SHP77 treated with DMSO at 0.1 percent for 48 hours (cell line): ENCODE measurements around the gene FANCC.

Experiments used
- DNase-seq: peaks from one replicate; lab custom pipeline; 2025; lab: John Stamatoyannopoulos, UW

The FANCC gene

DNA sequence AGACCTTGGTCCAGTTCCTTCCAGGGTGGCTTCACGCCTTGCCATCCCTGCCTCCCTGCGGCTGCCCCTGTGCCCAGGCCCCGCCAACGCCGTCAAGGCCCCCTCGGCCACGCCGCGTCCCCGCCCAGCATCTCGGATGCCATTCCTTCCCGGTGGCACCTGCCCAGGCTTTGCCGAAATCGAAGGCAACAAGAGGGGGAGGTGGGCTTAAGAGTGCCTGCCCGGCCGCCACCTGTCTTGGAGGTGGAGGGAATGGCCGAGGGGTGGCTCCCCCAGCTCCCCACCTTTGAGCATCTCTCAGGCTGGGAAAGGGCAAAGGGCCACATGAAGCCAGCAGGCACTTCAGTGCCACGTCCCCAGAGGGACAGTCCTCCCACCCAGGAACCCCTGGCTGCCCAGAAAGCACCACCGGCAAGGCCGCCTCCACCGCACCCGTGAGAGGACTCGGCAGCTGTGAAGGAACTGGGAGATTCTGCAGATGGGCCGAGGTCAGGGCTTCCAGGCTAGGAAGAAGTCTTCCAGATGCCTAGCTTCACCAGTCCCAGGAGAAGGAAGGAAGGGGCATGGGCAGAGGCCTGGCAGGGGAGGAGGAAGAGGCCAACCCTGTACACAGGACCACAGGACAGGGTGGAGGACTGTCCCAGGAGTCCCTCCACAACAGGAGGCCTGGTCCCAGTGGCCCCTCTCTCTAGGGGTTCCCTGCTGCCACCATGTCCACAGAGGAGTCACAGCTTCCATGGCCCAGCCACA lies 218.0 kb downstream of the FANCC start:
- no peak for DNase-seq

DNA sequence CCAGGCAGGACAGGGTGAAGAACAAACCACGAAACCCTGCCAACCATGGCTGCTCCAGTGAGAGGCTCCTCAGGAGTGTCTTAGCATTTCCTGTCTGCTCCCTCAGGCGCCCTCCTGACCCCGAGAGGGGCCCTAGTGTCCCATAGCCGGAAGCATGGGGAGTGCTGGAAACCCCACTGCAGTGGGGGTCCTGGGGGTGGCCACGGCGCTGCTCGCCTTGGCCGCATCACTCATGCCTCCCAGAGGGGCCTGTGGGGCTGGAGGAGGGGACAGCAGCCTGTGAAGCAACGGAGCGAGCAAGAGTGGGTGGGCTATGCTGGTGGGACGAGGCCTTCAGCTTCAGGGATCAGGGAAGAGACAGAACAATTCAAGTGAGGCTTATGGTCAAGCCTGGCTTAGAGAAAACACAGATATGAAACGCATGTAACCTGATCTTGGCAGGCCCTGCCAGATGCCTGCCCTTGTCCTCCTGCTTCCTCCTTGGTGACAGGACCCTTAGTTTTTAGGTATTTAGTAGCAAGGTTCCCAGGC lies 219.1 kb downstream of the FANCC start:
- no peak for DNase-seq

DNA sequence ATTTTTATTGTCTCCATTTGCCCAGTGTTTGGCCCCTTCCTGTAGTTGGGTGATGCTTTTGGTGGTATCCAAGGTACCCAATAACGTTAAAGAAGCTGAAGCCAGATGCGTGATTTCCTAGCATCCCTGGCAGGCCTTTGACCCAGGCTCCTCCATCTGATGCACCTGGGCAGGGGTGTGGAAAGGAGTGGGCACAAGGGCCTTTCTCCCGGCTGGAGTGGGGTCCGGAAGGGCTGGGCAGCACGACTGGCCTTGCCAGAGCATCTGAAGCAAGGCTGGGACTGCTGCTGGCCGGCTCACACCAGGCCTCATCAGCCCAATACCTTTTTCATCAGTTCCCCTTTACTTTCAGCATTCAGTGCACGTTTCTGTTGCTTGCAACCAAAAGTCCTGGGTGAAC lies 220.2 kb downstream of the FANCC start:
- DNase-seq: no peak

DNA sequence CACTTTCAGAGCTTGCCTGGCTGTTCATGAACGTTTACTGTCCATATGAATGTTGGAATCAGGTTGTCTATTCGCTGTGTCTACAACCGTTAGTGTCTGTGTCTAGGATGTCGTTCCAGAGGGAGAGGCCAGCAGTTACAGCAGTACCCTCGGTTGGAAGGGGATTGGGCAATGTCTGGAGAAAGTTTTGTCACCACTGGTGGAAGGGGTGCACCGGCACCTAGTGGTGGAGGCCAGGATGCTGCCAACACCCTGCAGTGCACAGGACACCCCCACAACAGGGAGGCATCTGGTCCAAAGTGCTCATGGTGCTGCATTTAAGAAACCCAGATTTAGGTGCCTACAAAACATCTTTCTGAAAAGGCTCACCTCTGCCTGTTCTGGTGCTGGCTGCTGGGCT lies 220.7 kb downstream of the FANCC start:
- no peak for DNase-seq

DNA sequence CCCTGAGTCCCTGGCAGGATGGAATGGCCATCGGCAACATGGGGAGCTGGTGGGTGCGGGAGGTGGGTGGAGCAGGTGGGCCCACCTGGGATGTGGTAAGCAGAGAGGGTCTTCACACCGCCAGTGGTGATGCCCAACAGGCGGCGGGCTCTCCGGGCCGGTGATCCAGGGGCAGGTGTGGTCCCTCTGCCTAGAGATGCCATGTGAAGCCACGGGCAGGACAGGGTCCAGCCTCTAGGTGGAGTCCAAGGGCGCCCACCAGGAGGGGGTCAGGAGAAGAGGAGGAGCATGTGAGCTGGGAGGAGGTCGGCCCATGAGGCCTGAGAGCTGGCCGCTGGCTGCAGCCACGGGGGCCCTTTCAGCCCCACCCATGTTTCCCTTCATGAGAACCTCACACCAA lies 221.1 kb downstream of the FANCC start:
- no peak for DNase-seq

DNA sequence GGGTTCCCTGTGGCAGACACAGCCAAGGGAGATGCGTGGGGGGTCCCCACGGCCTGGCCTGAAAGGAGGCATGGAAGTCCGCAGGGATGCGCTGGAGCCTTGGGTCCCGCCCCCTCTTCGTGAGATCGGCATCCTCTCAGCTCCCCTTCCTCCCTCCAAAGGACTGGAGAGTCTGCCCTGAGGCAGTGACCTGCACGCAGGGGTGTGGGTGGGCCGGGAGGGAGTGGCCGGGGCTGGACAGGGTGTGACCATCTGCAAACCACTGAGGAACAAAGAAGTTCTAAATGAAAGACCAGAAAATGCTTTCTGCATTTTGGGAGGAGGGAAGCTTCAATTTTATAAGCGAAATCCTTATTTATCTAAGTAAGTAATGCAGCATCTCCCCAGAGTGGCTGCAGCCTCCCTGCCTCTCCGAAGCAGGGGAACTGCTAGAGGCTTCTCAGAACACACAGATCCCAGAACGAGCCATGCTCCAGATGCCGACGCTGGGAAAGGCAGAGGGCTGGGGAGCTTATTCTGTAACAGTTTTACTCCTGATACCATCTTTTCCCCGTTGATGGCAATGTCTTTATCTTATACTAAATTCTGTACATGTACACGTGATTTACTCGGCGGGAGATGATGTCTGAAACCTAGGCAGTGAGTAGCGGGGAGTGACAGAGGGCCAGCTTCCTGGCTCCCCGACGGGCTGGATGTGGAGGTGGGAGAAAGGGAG lies 221.7 kb downstream of the FANCC start:
- no peak for DNase-seq

DNA sequence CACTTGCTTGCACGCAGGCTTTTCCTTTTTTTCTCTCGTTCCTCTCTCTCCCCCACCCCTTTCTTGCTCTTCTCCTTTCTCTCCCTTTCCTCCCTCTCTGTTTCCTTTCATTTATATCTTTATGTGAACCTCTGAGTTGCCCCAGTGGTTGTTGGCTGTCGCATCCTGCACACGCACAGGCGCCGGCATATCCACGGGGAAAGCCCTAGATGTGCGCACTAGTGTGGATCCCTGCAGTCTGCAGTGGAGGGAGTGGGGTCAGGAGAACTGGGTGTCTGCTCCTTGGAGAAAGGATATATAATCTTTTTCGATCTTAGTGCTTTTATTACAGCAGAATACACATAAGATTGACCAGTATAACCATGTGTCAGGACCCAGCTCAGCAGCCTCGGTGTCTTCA lies 223.5 kb downstream of the FANCC start:
- no peak for DNase-seq

DNA sequence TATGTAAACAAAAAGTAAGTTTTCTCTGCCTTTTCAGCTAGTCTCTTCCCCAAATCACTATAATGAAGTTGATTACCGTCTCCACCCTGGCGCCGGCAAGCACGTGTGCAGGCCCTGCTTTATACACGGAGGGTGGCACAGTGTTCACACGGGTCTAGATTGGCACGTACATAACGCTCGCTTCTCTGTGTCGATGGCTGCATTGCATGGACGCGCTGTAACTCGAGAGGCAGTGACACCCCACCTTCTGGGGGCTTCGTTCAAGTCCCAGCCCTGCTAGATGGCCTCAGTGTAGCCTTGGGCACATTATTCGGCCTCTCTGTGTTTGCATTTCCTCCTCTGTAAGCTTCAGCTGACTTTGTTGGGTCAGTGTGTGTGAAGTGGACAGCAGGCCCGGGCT lies 223.9 kb downstream of the FANCC start:
- no peak for DNase-seq

DNA sequence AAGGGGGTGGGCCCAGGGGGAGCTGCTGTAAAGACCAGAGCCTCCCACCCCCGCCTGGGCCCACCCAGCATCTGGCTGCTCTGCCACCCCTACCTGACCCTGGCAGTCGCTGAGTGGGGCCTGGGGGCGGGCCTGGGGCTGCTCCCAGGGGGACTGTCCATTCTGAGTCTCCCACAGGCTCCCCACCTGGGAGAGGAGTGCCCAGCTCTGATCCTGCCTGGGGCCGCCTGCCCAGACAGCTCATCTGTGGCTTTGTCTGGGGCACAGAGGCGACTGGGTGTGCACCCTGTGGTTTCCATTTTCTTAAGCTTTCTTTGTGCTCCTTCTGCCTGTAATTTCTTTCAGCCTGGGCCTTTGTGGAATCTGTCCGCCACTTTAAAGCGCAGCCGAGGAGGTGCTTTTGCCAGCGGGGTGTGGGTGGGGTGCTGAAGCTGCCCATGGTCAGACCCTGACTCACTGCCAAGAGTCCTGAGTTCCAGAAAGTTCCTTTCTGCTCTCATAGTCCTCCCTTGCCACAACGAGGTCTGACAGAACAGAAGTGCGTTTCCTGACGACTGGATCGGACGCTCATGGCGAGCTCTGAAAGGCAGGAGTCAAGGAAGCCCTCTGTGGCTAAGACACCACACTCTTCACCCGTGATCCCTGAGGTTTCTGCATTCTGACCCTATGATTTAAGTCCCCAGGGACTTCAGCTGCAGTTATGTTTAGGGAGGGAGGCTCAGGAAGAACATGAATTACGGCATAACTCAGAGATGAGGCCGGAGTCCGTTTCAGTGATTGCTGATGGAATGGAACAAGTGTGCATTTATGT lies 225.0 kb downstream of the FANCC start:
- DNase-seq: no peak

DNA sequence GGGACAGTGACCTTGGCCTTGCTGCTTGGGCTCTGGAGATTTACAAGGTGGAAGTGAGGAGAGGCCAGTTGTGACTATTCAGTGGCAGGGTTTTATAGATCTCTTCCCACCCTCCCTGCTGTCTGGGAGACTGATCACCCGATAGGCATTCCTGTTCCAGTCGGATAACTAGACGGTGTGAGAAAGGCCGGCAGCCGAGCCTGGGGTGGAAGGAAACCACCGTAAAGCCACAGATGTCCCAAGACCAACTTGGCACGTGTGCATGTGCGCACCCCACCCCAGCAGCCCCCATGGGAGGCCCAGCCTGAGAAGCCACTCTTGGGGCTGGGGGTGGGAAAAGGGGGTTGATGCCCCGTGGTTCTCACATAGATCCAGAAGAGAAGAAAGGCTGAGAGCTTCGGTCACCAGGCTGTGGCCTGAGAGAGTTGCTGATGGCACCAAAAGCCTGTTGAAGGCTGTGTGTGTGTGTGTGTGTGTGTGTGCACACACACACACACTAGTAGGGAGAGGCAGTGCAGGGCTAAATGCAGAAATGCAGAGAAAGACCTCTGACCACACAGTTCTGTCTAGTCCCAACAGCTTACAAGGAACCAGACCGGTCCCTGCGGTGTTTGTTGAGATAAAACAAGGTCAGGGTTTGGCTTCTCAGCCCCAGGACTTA lies 225.8 kb downstream of the FANCC start:
- no peak for DNase-seq

DNA sequence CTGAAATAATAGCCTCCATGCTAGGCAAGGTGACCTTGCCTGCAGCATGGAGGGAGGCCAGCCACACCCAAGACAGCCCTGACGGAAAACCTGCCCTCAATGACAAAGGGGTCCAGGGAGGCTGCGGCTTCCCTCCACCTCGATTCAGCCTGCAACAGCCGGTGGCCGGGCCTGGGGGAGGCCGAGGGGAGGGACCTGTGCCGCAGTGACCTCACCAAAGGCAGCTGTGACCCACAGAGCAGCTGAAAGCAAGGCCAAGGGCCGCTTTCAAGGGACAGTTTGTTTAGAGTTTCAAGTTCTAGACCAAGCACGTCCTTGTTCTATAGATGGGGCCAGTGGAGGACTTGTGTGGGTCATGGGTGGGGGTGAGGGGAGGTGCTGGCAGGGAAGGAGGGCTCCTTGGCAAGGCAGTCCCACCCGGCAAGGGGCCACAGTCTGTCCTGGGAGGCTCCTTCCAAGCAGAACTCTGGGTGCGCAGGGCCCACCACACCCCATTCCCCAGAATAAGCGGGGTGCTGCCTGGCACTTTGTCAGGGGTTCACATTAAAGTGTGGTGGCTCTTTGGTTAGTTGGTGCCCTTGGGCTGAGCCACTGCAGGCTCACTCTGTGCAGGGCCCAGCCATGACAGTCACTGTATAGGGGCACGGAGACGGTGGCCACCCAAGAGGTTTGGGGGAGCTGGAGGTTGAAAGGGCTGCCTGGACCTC lies 226.5 kb downstream of the FANCC start:
- DNase-seq: no peak

DNA sequence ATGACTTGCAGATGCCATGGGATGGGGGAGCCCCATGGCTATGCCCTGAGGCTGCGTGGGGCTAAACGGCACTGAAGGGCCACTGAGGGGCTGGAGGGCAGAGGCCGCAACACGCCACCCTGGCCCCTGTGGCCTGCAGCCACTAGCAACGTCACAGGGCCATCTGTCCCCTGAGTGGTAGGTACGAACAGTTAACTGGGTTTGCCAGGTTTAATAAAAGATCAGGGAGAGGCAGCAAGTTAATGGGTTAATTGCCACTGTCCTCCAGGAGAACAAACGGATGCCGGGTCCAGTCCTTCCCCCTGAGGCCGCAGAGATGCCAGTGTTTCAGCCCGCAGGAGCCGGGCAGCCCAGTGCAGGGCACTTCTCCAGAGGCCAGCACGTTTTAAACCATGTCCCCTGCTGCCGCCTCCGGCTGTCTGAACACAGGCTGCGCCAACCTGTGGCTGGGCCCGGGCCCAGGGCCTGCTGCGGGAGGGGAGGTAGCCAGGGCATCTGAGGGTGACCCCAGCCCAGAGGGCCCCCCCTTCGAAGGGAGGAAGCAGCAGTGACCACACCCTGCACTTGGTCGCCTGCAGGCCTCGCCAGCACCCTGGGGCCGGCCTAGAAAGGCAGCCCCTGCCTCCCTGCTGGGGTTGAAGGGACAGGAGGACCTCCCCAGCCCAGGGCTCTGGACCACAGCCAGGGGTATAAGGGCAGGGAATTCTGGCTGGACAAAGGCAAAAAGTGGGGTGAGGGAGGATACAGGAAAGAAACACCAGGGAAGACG lies 227.3 kb downstream of the FANCC start:
- DNase-seq: no peak

DNA sequence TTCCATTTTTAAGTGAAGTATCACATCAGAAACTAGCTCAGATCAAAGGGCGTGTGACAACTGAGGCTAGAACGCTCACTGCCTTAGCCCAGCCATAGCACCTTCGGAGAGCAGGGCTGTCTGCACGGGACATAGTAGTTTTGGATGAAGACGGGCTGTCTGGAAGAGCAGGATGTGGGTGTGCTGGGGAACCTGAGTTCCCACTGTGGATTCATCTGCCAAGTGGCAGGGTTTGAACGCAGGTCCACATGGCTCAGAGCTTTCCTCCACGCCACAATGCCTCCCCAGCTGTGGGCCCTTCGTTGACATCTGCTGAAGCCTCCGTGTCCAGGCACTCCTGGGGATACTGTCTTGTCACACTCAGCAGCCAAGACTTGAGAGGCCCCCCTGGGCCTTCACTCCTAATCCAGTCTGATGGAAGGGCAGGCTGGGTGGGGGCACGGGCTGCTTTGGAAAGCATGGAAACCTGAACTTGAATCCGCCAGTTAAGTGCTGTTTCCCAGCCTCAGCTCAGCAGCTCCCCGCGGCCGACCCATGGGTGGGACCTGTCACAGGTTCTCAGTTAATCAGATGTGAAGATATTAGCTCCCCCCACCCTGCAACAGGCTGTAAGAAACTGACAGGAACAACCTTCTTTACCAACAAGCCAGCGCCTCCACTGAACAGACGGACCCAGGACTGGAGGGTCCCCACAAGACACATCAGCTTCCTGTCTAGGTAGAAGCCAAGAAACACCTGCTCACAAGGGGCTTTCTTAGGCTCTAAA lies 228.1 kb downstream of the FANCC start:
- DNase-seq: no peak

DNA sequence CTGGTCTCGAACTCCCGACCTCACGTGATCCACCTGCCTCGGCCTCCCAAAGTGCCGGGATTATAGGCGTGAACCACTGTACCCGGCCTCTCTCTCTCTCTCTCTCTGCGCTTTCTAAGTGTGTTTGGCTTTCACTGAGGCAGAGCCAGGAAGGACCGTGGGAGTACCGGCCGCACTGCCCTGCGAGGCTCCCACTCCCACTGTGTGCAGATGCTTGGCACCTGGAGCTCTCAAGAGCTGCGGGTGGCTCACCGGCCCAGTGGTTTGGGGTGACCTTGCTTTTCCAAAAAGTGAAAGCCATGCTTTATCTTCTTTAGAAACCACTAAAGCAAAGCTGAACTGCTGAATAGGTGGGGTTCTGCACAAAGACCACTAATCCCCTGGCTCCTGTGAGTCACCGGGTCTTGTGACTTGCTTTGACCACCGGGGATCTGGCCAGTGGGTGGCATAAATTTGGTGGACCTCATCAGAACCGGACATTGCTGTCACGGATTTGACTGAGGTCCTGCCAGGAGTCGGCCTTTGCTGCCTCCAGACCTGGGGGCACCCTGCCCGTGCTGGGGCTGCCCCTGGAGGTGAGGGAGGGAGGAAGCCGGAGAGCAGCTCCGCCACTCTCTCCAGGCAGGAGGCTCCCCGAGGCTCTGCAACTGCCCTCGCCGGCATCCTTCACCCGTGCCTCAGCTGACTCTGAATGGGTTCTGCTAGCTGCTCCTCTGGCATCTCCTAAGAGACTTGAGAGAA lies 228.9 kb downstream of the FANCC start:
- DNase-seq: no peak

DNA sequence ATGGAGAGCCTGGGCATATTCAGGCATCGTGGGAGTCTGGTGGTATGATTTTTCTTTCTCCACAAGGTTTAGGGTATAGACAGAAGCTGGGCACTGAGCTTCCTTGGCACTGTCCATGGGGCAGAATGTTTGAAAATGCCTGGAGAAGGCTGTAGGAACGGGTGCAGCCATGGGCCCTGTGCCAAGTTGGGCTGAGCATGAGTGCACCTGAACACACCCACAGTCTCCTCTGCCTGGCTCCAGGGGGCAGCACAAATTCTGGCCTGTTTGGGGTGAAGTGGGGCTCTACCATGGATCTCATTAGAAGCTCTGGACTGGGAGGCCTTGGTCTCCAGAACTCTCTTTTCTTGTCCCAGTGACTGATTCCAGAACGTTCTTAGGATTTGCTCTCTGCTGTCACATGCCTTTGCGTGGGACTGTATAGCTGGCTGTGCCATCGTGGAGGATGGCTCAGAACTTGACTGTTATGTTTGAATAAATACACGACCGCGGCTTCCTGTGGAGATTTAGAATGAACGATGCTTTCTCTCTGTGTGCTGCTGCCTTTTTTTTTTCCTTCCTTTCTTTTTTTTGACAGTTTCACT lies 229.8 kb downstream of the FANCC start:
- DNase-seq: no peak

DNA sequence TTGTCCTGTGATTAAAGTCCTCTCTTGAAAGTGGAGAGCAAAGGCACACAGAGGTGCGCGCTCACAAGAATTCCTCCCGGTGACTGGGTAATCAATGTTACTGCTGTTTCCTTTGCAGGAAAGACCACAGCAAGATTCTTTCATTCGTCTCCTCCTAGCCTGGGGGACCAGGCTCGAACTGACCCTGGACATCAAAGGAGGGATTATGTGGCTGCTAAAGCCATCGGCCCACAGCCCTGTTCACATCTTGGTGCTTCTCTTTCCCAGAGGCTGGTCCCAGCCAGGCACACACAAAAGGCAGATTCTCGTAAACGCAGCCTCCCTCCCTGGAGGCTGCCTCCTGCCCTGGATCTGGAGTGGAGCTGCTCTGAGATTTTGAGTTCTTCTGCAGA lies 230.9 kb downstream of the FANCC start:
- DNase-seq: no peak

DNA sequence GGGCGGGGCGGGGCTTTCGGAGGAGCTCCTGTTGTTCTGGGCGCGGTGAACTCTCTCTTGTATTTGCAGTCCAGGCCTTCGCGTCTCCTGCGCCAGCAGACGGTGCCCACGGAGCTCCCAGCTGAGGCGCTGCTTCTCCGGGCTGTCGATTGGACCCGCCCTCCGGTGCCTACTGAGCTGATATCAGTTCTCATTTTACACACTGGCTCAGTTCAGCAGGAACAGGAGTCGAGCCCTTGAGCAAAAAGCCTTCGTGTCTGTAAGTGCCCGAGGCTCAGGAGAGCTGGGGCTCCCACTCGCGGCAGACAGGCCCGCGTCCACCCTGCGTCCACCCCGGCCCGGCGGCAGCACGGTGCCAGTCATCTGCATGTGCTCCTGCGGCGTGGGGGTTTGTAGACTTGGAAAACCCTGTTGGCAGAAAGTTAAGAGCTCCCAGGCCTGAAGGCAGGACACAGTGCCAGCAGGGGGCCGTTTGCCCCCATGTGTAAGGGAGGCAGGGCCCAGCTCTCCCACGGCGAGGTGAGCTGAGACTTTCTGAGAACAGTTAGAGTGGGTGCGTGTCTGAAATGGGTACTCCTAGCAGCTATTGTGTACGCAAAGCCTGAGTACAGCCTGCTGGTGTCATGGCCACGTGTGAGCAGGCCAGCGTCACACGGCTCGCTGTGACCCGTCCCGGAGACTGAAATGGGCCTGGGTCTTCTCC lies 231.5 kb downstream of the FANCC start:
- DNase-seq: no peak
